Fibroblast of lung (primary cell): Measurements from ENCODE around the gene DDR1.

Experiments used
- CTCF ChIP-seq, 2 donors: IDR thresholded peaks in 1 of 2; conservative IDR thresholded peaks in 1 of 2; 1 replicate in 1 of 2; 2 replicates in 1 of 2; pipeline ENCODE4 v1.5.1; 2011 to 2012; ENCODE audit warnings: low read length in 2 of 2, control low read depth in 1 of 2, inconsistent platforms in 1 of 2, low read depth in 1 of 2, mild to moderate bottlenecking in 1 of 2
- EZH2 ChIP-seq: IDR thresholded peaks from 2 replicates; pipeline ENCODE4 v1.5.1; 2012; ENCODE audit warnings: low read length, control low read depth, mild to moderate bottlenecking; ENCODE audit errors: missing control alignments

- TF ChIP-seq CTCF (conservative IDR thresholded peaks at IDR 0.05 in 1 of 2, IDR thresholded peaks at IDR 0.05 in 1 of 2; ENCODE audit: low read depth in 1 of 2, low read length in 2 of 2), result no peak
- no peak for TF ChIP-seq EZH2
These were observed 8.1 kb upstream of the DDR1 start for GRCh38 chr6:30876039-30876730.
